HCT116 (cell line): ENCODE results near the gene SDK2. TPM values are rescaled to one million over a fixed set of nuclear protein-coding genes. Genes with fewer than 3 reads are reported as not detected.

ENCODE experiments used
- ATAC-seq: fragments of 200-7000 bp; cut with Tn5 transposase; 2 replicates; pipeline ENCODE4 v1.9.1; 2020; ENCODE audit warnings: mild to moderate bottlenecking, moderate library complexity
- BruUV-seq: library from RNA; stranded (reverse); fragments of 400-500 nt; replicated peaks from 2 replicates; lab custom pipeline; 2021; lab: Mats Ljungman, UMichigan
- CTCF ChIA-PET: fragments of 300-600 bp; sonication (Branson Sonifier 250); formaldehyde crosslinking; loops from one replicate; lab custom pipeline; 2021; ENCODE audit warnings: antibody characterized with exemption; lab: Charles Lee
- POLR2A ChIA-PET: fragments of 300-600, 350-600 bp; sonication (Branson Sonifier 250); formaldehyde crosslinking; loops from one replicate; lab custom pipeline; 2021; ENCODE audit warnings: antibody characterized with exemption; lab: Charles Lee
- RAD21 ChIA-PET, 2 experiments: fragments of 300-600 bp; sonication (Branson Sonifier 250); formaldehyde crosslinking; loops; one replicate each; lab custom pipeline; 2023; ENCODE audit warnings: low total read pairs in 2 of 2; ENCODE audit not compliant: uncharacterized antibody in 2 of 2, unreplicated experiment in 2 of 2, low non-redundant PET in 1 of 2; lab: Charles Lee
- DNase-seq: peaks from one replicate; pipeline ENCODE4 v3.0.0-alpha.2; 2010; ENCODE audit warnings: low read depth, low spot score
- H2AFZ ChIP-seq: fragments of 200-600 bp; shearing (Covaris generic), sonication (generic); 2 replicates; pipeline ENCODE4 v1.6.1; 2017; ENCODE audit warnings: low read depth, mixed run types, mixed read lengths, antibody characterized with exemption, low read length; ENCODE audit not compliant: poor library complexity, severe bottlenecking
- H3K27ac ChIP-seq: 2 replicates; pipeline ENCODE4 v1.5.1; 2012; ENCODE audit warnings: low read depth, low read length
- H3K27me3 ChIP-seq: fragments of 200-600 bp; sonication (generic); 2 replicates; pipeline ENCODE4 v1.6.1; 2016; ENCODE audit warnings: mixed run types, low read length, mixed read lengths; ENCODE audit not compliant: insufficient read depth
- H3K36me3 ChIP-seq, 2 experiments: fragments of 200-500 bp in 1 of 2; fragments of 200-600 bp in 1 of 2; sonication (Bioruptor generic) in 1 of 2; sonication (generic) in 1 of 2; 2 replicates each; pipeline versions ENCODE4 v1.5.1 to v1.6.1; 2014 to 2016; ENCODE audit warnings: low read length in 2 of 2, inconsistent platforms in 1 of 2, mixed read lengths in 1 of 2, mixed run types in 1 of 2; ENCODE audit not compliant: insufficient read depth in 2 of 2, control insufficient read depth in 1 of 2
- H3K4me1 ChIP-seq, 2 experiments: fragments of 200-600 bp in 1 of 2; sonication (generic) in 1 of 2; 2 replicates each; pipeline versions ENCODE4 v1.5.1 to v1.6.1; 2012 to 2017; ENCODE audit warnings: low read length in 2 of 2, inconsistent platforms in 1 of 2, mild to moderate bottlenecking in 1 of 2, mixed read lengths in 1 of 2, mixed run types in 1 of 2, moderate library complexity in 1 of 2; ENCODE audit not compliant: insufficient read depth in 2 of 2, control insufficient read depth in 1 of 2
- H3K4me2 ChIP-seq: fragments of 200-600 bp; sonication (generic); 2 replicates; pipeline ENCODE4 v1.6.1; 2017; ENCODE audit warnings: mixed run types, low read length, mixed read lengths
- H3K4me3 ChIP-seq, 2 experiments: fragments of 200-600 bp in 1 of 2; sonication (generic) in 1 of 2; replicated peaks in 1 of 2; 2 replicates each; pipeline ENCODE4 v1.5.1; 2011 to 2016; ENCODE audit warnings: low read length in 2 of 2, control low read depth in 1 of 2, low read depth in 1 of 2, mild to moderate bottlenecking in 1 of 2, mixed read lengths in 1 of 2, mixed run types in 1 of 2
- H3K79me2 ChIP-seq: fragments of 200-600 bp; sonication (generic); 2 replicates; pipeline ENCODE4 v1.6.1; 2017; ENCODE audit warnings: mild to moderate bottlenecking, mixed run types, low read length, moderate library complexity, mixed read lengths; ENCODE audit not compliant: insufficient read depth
- H3K9ac ChIP-seq: fragments of 200-600 bp; sonication (generic); 2 replicates; pipeline ENCODE4 v1.6.1; 2016; ENCODE audit warnings: low read length, mixed read lengths
- H3K9me2 ChIP-seq: fragments of 200-600 bp; sonication (generic), shearing (Covaris generic); 2 replicates; pipeline ENCODE4 v1.6.1; 2017; ENCODE audit warnings: mixed run types, mild to moderate bottlenecking, moderate library complexity; ENCODE audit not compliant: insufficient read depth
- H3K9me3 ChIP-seq, 2 experiments: fragments of 200-500 bp in 1 of 2; fragments of 200-600 bp in 1 of 2; sonication (Bioruptor generic) in 1 of 2; sonication (generic) in 1 of 2; 2 replicates each; pipeline ENCODE4 v1.6.1; 2014 to 2017; ENCODE audit warnings: low read length in 2 of 2, mixed read lengths in 2 of 2, inconsistent platforms in 1 of 2, low read depth in 1 of 2, mild to moderate bottlenecking in 1 of 2, mixed run types in 1 of 2, moderate library complexity in 1 of 2; ENCODE audit not compliant: control insufficient read depth in 1 of 2, insufficient read depth in 1 of 2
- H4K20me1 ChIP-seq: fragments of 200-600 bp; sonication (generic), shearing (Covaris generic); 2 replicates; pipeline ENCODE4 v1.6.1; 2017; ENCODE audit warnings: mixed run types, mild to moderate bottlenecking, moderate library complexity; ENCODE audit not compliant: insufficient read depth
- CEBPB ChIP-seq: IDR thresholded peaks from 2 replicates; pipeline ENCODE4 v1.6.1; 2012; ENCODE audit warnings: low read depth
- CTCF ChIP-seq, 3 experiments: fragments of 200-600 bp in 1 of 3; sonication (generic) in 1 of 3; IDR thresholded peaks in 2 of 3; conservative IDR thresholded peaks in 1 of 3; 2 replicates each; pipeline ENCODE4 v1.5.1; 2012 to 2017; ENCODE audit warnings: low read depth in 2 of 3, low read length in 2 of 3, antibody characterized with exemption in 1 of 3, borderline replicate concordance in 1 of 3, control low read depth in 1 of 3, mild to moderate bottlenecking in 1 of 3, mixed read lengths in 1 of 3, mixed run types in 1 of 3, moderate library complexity in 1 of 3; ENCODE audit not compliant: insufficient read depth in 1 of 3
- ELF1 ChIP-seq: IDR thresholded peaks from 2 replicates; pipeline ENCODE4 v1.6.1; 2012; ENCODE audit warnings: low read depth, borderline replicate concordance
- EZH2 ChIP-seq: fragments of 200-600 bp; sonication (generic); IDR thresholded peaks from 2 replicates; pipeline ENCODE4 v1.6.1; 2017; ENCODE audit warnings: antibody characterized with exemption, mixed run types
- POLR2A ChIP-seq: IDR thresholded peaks from 2 replicates; pipeline ENCODE4 v1.7.0; 2011; ENCODE audit warnings: borderline replicate concordance; ENCODE audit not compliant: insufficient read depth, insufficient read length; ENCODE audit errors: extremely low read depth
- POLR2AphosphoS5 ChIP-seq: IDR thresholded peaks from 2 replicates; pipeline ENCODE4 v1.6.1; 2011; ENCODE audit warnings: mild to moderate bottlenecking, low read depth, low read length, moderate library complexity
- RAD21 ChIP-seq: IDR thresholded peaks from 2 replicates; pipeline ENCODE4 v1.6.1; 2012; ENCODE audit warnings: low read depth, mild to moderate bottlenecking
- SP1 ChIP-seq: IDR thresholded peaks from 2 replicates; pipeline ENCODE4 v1.6.1; 2012; ENCODE audit warnings: low read depth
- ZFX ChIP-seq: fragments of 450-650 bp; IDR thresholded peaks from 2 replicates; pipeline ENCODE4 v1.6.1; 2017
- intact Hi-C: fragments of 100-400 bp; cut with micrococcal nuclease; formaldehyde crosslinking; loops from 2 replicates; pipeline ENCODE4 v1.10.0; 2022
- total RNA-seq: library from RNA; stranded (reverse); gene quantifications from one replicate; pipeline ENCODE4 v1.2.1, GENCODE V29; 2021; ENCODE audit not compliant: unreplicated experiment
- TF ChIP-seq, protein P1 (sequence below): IDR thresholded peaks from 2 replicates; pipeline ENCODE4 v1.6.1; 2012; ENCODE audit warnings: low read depth
- TF ChIP-seq, protein P2 (sequence below): IDR thresholded peaks from 2 replicates; pipeline ENCODE4 v1.6.1; 2011; ENCODE audit warnings: mild to moderate bottlenecking, low read length, moderate library complexity; ENCODE audit not compliant: insufficient replicate concordance; ENCODE audit errors: extremely low read depth
- TF ChIP-seq, protein P3 (sequence below): IDR thresholded peaks from 2 replicates; pipeline ENCODE4 v1.6.1; 2012
- TF ChIP-seq, protein P4 (sequence below): IDR thresholded peaks from 2 replicates; pipeline ENCODE4 v1.6.1; 2012

Gene SDK2
- total RNA-seq, 1 experiment from 2014 or later, result 0.10 TPM

DNA sequence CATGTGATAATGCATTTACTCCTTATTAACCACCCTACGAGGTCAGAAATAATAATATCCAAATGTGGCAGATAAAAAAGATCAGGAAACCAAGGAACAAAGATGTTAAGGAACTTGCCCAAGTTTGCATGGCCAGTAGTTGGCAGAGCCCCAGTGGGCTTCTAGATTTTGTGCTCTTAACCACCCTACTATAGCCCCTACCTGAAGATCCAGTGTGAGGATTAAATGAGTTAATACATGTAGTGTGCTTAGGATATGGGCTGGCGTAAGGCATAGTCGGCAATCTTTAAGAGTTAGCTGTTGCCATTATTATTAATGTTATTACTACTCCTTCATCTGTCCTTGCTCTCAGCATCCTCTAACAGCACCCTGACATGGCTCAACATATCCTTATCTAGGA is 153.4 kb downstream of the SDK2 start:
- Histone ChIP-seq H2AFZ (no peak overlapping the region), H4K20me1 (no peaks in the 10 kb centered on the region), H3K4me2 (no peak overlapping the region), H3K79me2 (no peaks in the 10 kb centered on the region), H3K9me2 (no peaks in the 10 kb centered on the region), H3K27ac (no peak overlapping the region), H3K27me3 (peaks cover 21% of the 10 kb centered on the region), H3K9ac (no peak overlapping the region)
- DNase-seq, result no peak
- POLR2A ChIA-PET, result no interaction called here
- no peak for ATAC-seq
- CTCF ChIA-PET, result no interaction called here
- intact Hi-C loops, result no loop called here
- TF ChIP-seq POLR2AphosphoS5, result no peak
- TF ChIP-seq ZFX, result no peak
- TF ChIP-seq EZH2, result no peak
- no peak for TF ChIP-seq CEBPB
- TF ChIP-seq, protein P1, sequence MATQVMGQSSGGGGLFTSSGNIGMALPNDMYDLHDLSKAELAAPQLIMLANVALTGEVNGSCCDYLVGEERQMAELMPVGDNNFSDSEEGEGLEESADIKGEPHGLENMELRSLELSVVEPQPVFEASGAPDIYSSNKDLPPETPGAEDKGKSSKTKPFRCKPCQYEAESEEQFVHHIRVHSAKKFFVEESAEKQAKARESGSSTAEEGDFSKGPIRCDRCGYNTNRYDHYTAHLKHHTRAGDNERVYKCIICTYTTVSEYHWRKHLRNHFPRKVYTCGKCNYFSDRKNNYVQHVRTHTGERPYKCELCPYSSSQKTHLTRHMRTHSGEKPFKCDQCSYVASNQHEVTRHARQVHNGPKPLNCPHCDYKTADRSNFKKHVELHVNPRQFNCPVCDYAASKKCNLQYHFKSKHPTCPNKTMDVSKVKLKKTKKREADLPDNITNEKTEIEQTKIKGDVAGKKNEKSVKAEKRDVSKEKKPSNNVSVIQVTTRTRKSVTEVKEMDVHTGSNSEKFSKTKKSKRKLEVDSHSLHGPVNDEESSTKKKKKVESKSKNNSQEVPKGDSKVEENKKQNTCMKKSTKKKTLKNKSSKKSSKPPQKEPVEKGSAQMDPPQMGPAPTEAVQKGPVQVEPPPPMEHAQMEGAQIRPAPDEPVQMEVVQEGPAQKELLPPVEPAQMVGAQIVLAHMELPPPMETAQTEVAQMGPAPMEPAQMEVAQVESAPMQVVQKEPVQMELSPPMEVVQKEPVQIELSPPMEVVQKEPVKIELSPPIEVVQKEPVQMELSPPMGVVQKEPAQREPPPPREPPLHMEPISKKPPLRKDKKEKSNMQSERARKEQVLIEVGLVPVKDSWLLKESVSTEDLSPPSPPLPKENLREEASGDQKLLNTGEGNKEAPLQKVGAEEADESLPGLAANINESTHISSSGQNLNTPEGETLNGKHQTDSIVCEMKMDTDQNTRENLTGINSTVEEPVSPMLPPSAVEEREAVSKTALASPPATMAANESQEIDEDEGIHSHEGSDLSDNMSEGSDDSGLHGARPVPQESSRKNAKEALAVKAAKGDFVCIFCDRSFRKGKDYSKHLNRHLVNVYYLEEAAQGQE, result no peak
- TF ChIP-seq CTCF (IDR thresholded peaks at IDR 0.05 in 2 of 3, conservative IDR thresholded peaks at IDR 0.05 in 1 of 3; ENCODE audit: borderline replicate concordance in 1 of 3, insufficient read depth in 1 of 3, low read depth in 2 of 3, low read length in 2 of 3), result no peak
- TF ChIP-seq SP1, result no peak
- TF ChIP-seq, protein P2, sequence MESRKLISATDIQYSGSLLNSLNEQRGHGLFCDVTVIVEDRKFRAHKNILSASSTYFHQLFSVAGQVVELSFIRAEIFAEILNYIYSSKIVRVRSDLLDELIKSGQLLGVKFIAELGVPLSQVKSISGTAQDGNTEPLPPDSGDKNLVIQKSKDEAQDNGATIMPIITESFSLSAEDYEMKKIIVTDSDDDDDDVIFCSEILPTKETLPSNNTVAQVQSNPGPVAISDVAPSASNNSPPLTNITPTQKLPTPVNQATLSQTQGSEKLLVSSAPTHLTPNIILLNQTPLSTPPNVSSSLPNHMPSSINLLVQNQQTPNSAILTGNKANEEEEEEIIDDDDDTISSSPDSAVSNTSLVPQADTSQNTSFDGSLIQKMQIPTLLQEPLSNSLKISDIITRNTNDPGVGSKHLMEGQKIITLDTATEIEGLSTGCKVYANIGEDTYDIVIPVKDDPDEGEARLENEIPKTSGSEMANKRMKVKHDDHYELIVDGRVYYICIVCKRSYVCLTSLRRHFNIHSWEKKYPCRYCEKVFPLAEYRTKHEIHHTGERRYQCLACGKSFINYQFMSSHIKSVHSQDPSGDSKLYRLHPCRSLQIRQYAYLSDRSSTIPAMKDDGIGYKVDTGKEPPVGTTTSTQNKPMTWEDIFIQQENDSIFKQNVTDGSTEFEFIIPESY, result no peak
- no peak for TF ChIP-seq ELF1
- TF ChIP-seq, protein P3, sequence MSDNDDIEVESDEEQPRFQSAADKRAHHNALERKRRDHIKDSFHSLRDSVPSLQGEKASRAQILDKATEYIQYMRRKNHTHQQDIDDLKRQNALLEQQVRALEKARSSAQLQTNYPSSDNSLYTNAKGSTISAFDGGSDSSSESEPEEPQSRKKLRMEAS, result no peak
- TF ChIP-seq, protein P4, sequence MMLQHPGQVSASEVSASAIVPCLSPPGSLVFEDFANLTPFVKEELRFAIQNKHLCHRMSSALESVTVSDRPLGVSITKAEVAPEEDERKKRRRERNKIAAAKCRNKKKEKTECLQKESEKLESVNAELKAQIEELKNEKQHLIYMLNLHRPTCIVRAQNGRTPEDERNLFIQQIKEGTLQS, result no peak
- TF ChIP-seq POLR2A, result no peak
- TF ChIP-seq RAD21, result no peak
- TF ChIP-seq, all 23 proteins: peak for 0
- BruUV-seq, result no TSS peak
- Histone ChIP-seq H3K4me1 (no peaks in the 10 kb centered on the region), H3K36me3 (no peaks in the 10 kb centered on the region), H3K9me3 (peaks cover 0 to under 1% of the 10 kb centered on the region in 2 experiments; a peak in 1 of 4 replicates), H3K4me3 (no peak overlapping the region)
- RAD21 ChIA-PET, result no interaction called here
